ENCODE data around the gene NDUFV3.
"Not testable (repeated sequence)": the region's sequence is repeated elsewhere in the genome, so short reads cannot be mapped to it uniquely, and the experiment has no call there.

The NDUFV3 gene

GRCh38 chr21:42903817-42904216, 10.7 kb downstream of the NDUFV3 start:
- no peak for DNase-seq

DNA sequence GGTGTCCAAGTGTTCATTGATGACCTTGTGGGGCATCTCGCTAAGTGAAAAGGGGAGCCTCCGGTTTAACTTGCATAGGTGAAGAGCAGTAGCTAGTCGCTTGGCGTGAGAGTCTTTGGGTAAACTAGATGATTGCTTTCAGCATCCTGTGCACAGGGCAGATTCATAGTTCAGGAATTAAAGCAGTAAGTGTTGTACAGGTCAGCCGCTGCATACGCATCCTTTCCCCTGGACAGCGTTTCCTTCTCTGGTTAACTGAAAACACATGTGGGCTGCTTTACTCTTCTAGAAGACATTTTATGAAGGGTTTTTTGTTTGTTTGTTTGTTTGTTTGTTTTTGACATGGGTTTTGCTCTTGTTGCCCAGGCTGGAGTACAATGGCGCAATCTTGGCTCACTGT, 12.1 kb downstream of the NDUFV3 start:
- no peak for DNase-seq

DNA sequence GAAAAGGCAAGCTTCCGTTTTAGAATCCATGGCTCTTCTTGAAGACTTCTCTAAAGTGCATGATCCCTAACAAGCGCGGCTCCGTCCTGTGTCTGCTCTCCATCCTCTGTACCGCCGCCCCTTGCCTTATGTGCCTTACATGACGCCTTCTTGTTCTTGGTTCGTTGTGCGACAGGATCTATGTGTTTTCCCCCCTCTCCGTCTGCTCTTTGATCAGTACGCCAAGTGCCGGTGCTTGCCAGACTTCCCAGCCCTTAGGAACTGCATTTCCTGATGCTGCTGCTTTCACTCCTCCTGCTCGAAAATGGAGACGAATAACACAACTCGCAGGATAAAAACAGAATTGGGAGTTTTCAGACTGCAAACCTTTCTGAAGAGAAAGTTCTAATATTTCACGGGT, 13.1 kb downstream of the NDUFV3 start:
- no peak for DNase-seq

- not testable (repeated sequence) for DNase-seq
Measured at GRCh38 chr21:42908484-42908883, 15.4 kb downstream of the NDUFV3 start.

GRCh38 chr21:42911920-42912319, 18.8 kb downstream of the NDUFV3 start:
- DNase-seq = not testable (repeated sequence)

- DNase-seq = no peak
Measured at GRCh38 chr21:42913476-42913875, 20.4 kb downstream of the NDUFV3 start.

DNA sequence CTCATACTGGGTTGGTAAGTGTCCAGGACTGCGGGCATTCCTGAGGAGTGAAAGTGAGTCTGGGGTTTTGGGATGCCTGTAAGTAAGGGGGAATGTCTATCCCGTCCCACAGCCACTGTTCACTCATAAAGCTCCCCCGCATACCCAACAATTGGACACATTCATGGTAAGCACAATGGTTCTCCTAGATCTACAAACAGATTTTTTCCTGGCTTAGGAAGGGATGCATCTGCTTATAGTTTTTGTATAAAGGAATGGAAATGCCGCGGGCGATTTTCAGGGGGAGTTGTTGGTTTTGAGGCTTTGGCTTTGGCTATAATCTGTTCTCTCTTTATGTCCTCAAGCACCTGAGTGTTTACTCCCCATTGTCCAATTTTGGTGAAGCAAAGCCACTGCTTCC, 25.2 kb downstream of the NDUFV3 start:
- no peak for DNase-seq

DNA sequence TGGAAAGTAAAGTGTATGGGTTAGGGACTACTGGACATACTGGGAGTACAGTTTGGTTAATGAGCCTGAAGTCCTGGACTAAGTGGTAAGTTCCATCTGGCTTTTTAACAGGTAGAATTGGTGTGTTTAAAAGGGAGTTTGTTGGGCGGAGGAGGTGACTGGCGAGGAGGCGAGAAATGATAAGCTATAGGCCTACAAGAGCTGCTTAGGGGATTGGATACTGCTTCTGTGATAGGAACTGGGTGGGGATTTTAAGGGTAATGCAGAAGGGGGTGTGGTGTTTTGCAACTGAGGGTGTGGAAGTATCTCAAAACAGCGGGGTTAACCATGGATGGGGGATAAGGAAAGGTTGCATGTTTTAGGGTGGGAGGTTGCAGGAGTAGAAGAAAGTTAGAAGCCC, 28.8 kb downstream of the NDUFV3 start:
- no peak for DNase-seq

DNA sequence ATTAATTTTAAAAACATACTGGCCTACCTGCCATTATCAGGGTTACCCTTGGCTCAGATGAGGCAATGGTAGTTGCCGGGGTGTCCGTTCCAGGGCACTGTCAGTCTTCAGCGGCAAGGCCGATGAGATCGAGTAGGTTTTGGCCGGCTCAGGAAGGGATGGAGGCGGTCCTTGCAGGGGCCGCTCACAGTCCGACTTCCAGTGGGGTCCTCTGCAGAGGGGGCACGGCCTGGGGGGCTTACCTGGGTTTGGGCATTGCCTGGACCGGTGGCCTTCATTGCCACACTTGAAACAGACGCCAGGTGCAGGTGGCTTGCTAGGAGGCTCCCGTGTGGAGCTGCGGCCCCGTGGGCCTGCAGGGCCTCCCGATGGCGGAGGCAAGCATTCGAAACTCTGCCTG, 29.8 kb downstream of the NDUFV3 start:
- DNase-seq = no peak

DNA sequence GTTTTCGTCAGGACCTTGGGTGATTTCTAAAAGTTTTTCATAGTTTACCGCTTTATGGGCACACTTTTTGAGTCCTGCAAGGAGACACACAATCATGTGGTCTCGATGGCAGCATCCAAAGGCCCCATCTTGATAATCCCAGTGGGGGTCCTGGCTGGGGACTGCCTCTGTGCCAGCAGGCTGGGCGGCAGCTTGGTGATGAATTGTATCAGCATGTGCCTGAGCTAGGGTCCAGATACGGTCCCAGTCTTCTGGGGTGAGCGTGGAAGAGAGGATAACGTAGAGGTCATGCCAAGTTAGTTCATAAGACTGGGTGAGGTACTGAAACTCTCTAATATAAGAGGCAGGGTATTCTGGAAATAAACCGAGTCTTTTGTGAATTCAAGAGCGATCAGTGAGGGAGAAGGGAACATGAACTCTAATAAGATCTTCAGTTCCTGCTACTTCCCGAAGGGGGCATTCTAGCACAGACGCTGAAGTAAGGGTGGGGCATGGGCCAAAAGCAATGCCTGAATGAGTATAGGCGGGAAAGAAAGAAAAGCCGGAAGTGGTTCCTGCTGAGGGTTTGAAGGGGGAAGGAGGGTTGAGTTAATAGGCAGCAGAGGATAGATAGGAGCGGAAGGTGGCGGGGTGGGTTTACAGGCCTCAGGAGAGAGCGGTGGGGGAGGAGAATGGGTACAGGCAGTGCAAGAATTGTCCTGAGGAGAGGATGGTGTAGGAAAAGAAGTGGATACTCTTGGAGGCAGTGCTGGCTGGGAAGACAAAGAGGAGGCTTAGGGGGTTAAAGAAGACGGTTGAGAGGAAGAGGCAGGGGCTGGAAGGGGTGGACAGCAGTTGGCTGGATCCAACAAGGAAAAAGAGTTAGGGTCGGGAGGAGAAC, 30.7 kb downstream of the NDUFV3 start:
- DNase-seq = peak; percentile 85

DNA sequence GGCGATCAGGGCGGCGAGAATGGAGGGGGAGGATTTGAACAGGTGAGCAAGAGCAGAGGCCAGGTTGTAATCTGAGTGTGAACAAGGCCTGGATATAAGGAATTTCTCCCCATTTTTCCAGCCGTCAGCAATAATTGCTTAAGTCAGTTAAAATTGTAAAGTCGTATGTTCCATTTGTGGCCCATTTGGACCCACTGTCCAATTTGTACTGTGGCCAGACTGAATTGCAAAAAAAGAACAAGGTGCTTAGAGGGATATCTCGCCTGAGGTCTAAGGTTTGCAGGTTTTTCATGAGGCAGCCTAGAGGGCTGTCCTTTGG, 31.3 kb downstream of the NDUFV3 start:
- no peak for DNase-seq

DNA sequence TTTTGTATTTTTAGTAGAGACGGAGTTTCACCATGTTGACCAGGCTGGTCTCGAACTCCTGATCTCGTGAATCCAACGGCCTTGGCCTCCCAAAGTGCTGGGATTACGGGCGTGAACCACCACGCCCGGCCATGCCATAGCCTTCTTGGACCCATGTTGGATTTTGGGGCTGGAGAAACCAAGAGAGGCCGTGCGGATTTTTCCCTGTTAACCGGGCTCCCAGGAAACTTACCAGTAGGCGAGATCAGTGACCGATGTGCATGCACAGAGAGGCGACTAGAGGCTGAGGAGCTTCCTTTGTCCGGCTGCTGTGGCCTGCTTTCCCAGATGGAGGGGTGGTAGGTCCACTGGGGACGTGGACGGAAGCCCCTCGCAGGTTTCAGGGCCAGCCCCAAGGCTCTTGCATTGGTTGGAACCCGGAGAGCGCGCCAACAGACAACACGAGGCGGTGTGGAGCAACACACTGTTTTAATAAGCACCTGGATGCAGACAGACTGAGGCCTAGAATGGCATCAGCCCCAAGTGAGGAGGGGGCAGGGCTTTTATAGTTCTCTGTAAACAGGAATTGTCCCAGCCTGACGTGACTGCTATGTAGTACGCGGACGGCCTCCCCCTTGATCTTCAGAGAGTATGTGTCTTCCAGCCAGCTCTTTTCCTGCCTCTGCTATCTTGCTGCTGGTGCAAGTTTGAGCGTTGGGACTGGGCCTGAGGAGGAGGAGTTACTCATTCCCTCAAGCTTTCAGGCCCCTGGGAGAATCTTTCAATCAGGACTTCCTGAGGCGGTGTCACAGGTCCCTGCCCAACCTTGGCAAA, 32.2 kb downstream of the NDUFV3 start, which contains the start of gene ERVH48-1:
Gene ERVH48-1, minus strand, starts transcription at position 517 of the 813 bp plus-strand sequence. CDS start 6,624 bp downstream, outside the sequence.
- DNase-seq = no peak

DNA sequence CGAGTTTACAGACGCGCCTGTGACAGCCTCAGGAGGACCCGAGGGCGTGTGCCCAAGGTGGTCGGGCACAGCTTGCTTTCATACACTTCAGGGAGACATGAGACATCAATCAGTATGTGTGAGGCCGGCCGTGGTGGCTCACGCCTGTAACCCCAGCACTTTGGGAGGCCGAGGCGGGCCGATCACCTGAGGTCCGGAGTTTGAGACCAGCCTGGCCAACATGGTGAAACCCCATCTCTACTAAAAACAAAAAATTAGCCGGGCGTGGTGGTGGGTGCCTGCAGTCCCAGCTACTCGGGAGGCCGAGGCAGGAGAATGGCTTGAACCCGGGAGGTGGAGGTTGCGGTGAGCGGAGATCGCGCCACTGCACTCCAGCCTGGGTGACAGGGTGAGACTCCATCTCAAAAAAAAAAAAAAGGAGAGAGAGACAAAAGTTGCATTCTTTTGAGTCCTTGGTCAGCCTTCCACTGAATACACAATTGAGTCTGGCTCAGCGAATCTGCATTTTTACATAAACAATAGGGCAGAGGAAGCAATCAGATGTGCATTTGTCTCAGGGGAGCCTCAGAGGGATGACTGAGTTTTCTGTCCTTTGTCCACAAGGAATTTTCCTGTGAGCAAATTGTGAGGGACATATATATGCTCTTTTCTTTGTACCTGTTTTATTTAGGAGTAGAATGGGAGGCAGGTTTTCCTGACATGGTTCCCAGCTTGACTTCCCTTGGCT, 34.5 kb downstream of the NDUFV3 start:
- DNase-seq = not testable (repeated sequence)

DNA sequence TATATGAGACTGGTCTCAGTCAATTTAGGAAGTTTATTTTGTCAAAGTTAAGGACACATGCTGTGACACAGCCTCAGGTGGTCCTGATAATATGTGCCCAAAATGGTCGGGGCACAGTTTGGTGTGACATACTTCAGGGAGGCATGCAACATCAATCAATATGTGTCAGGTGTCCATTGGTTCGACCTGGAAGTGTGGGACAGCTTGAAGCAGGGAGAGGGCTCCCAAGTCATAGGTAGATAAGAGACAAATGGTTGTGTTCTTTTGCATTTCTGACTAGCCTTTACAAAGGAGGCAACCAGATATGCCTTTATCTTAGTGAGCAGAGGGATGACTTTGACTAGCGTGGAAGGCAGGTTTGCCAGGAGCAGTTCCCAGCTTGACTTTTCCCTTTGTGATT, 36.9 kb downstream of the NDUFV3 start:
- DNase-seq = no peak

DNA sequence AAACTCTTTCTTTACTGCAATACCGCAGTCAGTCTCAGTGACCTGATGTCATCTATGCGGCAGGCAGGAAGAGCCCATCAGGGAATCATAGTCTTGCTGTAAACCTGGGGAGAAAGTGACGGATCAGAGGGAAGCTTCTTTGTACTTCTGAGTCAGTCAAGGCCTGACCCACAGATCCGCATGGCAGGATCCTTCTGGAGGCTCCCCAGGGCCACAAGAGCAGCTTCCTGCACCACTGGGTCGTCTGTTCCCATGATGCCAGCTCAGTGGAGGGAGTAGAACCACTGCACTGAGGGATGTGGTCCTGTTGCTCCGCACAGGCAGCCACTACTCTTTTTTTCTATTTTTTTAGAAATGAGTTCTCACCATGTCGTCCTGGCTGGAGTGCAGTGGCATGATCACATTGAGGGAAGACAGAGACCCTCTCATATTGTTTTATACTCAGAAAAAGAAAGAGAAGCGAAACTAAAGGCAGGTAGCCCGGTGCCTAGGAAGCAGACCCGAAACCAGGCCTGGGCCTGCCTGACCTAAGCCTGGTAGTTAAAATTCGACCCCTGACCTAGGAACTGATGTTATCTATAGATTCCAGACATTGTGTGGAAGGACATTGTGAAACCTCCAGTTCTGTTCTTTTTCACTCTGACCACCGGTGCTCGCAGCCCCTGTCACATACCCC, 38.6 kb downstream of the NDUFV3 start:
- no peak for DNase-seq

- DNase-seq = not testable (repeated sequence)
Measured at GRCh38 chr21:42932378-42933136, 39.4 kb downstream of the NDUFV3 start.

DNA sequence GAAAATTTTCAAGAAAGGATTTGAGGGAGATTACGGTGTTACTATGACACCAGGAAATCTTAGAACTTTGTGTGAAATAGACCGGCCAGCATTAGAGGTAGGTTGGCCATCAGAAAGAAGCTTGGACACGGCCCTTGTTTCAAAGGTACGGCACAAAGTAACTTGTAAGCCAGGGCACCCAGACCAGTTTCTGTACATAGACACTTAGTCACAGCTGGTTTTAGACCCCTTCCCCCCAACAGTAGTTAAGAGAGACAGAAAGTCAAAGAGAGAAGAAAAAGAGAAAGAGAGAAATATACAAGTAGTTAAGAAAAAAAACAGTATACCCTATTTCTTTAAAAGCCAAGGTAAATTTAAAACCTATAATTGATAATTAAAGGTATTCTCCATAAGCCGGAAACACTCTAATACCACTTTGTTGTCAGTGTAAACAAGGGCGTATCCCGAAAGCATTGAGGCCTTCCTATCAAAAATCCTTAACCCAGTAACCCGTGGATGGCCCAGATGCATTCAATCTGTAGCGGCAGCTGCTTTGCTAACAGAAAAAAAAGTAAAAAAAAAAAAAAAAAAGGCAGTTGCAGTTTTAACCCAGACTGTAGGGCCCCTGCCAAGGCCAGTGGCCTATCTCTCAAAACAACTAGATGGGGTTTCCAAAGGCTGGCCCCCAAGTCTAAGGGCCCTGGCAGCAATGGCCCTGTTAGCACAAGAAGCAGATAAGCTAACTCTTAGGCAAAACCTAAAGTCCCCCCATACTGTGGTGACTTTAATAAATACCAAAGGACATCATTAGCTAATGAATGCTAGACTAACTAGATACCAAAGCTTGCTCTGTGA, 40.2 kb downstream of the NDUFV3 start:
- DNase-seq = not testable (repeated sequence)

DNA sequence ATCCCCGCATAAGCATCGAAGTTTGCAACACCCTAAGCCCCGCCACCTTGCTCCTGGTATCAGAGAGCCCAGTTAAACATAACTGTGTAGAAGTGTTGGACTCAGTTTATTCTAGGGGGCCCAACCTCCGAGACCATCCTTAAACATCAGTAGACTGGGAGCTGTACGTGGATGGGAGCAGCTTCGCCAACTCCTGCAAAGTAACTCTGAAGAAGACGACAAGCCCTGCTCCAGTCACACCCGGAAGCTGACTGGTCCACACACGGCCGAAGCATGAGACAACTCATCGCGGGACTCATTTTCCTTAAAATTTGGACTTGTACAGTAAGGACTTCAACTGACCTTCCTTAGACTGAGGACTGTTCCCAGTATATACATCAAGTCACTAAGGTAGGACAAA, 40.9 kb downstream of the NDUFV3 start:
- not testable (repeated sequence) for DNase-seq

DNA sequence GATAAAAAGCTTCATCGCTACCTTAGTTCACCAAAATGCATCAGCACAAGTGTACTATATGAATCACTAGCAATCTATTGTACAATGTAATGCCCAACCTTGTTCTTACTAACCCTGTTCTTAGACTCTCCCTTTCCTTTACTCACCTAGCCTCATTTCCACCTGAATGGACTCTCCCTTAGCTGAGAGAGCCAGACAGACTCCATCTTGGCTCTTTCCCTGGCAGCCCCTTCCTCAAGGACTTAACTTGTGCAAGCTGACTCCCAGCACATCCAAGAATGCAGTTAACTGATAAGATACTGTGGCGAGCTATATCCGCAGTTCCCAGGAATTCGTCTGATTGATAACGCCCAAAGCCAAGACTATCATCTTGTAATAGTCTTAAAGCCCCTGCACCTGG, 43.3 kb downstream of the NDUFV3 start:
- DNase-seq = not testable (repeated sequence)

DNA sequence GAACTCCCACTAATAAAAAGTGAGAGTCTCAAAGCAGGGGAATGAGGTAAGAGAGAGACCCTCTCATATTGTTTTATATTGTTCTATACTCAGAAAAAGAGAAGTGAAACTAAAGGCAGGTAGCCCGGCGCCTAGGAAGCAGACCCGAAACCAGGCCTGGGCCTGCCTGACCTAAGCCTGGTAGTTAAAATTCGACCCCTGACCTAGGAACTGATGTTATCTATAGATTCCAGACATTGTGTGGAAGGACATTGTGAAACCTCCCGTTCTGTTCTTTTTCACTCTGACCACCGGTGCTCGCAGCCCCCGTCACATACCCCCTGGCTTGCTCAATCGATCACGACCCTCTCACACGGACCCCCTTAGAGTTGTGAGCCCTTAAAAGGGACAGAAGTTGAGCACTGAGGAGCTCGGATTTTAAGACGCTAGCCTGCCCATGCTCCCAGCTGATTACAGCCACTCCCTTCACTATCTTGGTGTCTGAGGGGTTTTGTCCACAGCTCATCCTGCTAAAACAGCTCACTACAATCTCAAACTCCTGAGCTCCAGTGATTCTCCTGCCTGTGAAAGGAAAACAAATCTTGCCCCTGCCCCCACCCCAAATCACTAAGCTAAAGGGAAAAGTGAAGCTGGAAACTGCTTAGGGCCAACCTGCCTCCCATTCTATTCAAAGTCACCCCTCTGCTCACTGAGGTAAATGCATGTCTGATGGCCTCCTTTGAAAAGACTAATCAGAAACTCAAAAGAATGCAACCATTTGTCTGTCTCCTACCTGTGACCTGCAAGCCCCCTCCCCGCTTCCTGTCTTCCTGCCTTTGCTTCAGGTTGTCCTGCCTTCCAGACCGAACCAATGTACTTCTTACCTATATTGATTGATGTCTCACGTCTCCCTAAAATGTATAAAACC, 44.2 kb downstream of the NDUFV3 start:
- not testable (repeated sequence) for DNase-seq
